Neural cell (in vitro differentiated cells): ENCODE results near the gene GLYATL1.

ENCODE experiments used
- CTCF ChIP-seq: fragments of 450-650 bp; IDR thresholded peaks from 2 replicates; pipeline ENCODE4 v1.5.1; 2014; ENCODE audit warnings: antibody characterized with exemption, mild to moderate bottlenecking, moderate library complexity; ENCODE audit not compliant: poor library complexity, severe bottlenecking
- EP300 ChIP-seq: fragments of 450-650 bp; conservative IDR thresholded peaks from 2 replicates; pipeline ENCODE4 v1.6.1; 2014; ENCODE audit warnings: antibody characterized with exemption, mild to moderate bottlenecking, moderate library complexity; ENCODE audit not compliant: poor library complexity, severe bottlenecking
- EZH2 ChIP-seq: fragments of 200-600, 300-800 bp; shearing (Covaris generic), sonication (generic); IDR thresholded peaks from 2 replicates; pipeline ENCODE4 v1.6.1; 2014; ENCODE audit warnings: antibody characterized with exemption, low read length, borderline replicate concordance, mild to moderate bottlenecking; ENCODE audit not compliant: insufficient read depth, poor library complexity, severe bottlenecking
- MXI1 ChIP-seq: fragments of 450-650 bp; conservative IDR thresholded peaks from 2 replicates; pipeline ENCODE4 v1.6.1; 2014; ENCODE audit warnings: antibody characterized with exemption, mild to moderate bottlenecking; ENCODE audit not compliant: poor library complexity, severe bottlenecking
- POLR2AphosphoS5 ChIP-seq: IDR thresholded peaks from 2 replicates; pipeline ENCODE4 v1.6.1; 2012
- TAF1 ChIP-seq: IDR thresholded peaks from 2 replicates; pipeline ENCODE4 v1.6.1; 2012; ENCODE audit warnings: low read depth

- TF ChIP-seq MXI1 (no peak), TAF1 (no peak), EZH2 (no peak), CTCF (no peak), POLR2AphosphoS5 (no peak), EP300 (no peak)
Observed at GRCh38 chr11:58958500-58958899, 19.2 kb downstream of the GLYATL1 start.
